Measurements from ENCODE around the gene PCNX2. TPM values are rescaled to one million over a fixed set of nuclear protein-coding genes. Genes with fewer than 3 reads are reported as not detected.

The PCNX2 gene
- total and polyA plus RNA-seq, 2 donors (not counting 1 experiment from before 2014, with no cell fraction given): 13.0 to 37.8 TPM

GRCh38 chr1:233012021-233012420 is 283.5 kb downstream of the PCNX2 start:
- Histone ChIP-seq H3K79me2 (ENCODE audit: control insufficient read depth, insufficient read depth, low read length) (no peaks in the 10 kb centered on the region), H3K27me3 (ENCODE audit: control insufficient read depth, insufficient read depth, low read length) (no peaks in the 10 kb centered on the region), H3K36me3 (ENCODE audit: control insufficient read depth, insufficient read depth, low read length) (no peaks in the 10 kb centered on the region), H3K4me2 (ENCODE audit: extremely low read depth, insufficient read depth, low read length) (no peak overlapping the region), H3K9me3 (ENCODE audit: control insufficient read depth, insufficient read depth, low read depth, low read length) (no peaks in the 10 kb centered on the region), H3K27ac (ENCODE audit: insufficient read depth, low read length) (no peak overlapping the region), H3K4me1 (ENCODE audit: control insufficient read depth, extremely low read depth, insufficient read depth, low read length) (peaks cover 3% of the 10 kb centered on the region), H3K9ac (ENCODE audit: insufficient read depth, low read length) (no peak overlapping the region), H4K20me1 (ENCODE audit: control insufficient read depth, extremely low read depth, insufficient read depth, low read length) (no peaks in the 10 kb centered on the region), H3K4me3 (replicated peaks in 1 of 4; ENCODE audit: control extremely low read depth in 1 of 4, insufficient read depth in 1 of 4, low read depth in 3 of 4, low read length in 4 of 4) (no peak overlapping the region), H2AFZ (ENCODE audit: low read length) (no peak overlapping the region)
- TF ChIP-seq CTCF (conservative IDR thresholded peaks at IDR 0.05 in 1 of 2, IDR thresholded peaks at IDR 0.05 in 1 of 2; ENCODE audit: low read depth in 1 of 2, low read length in 2 of 2) (no peak), EZH2 (IDR thresholded peaks at IDR 0.05; ENCODE audit: low read length, missing control alignments) (no peak)
- no peak for DNase-seq (ENCODE audit: low read depth in 2 of 2)

- Histone ChIP-seq H3K4me2 (ENCODE audit: extremely low read depth, insufficient read depth, low read length) (no peak overlapping the region), H3K36me3 (ENCODE audit: control insufficient read depth, insufficient read depth, low read length) (no peaks in the 10 kb centered on the region), H3K4me1 (ENCODE audit: control insufficient read depth, extremely low read depth, insufficient read depth, low read length) (peaks cover 3% of the 10 kb centered on the region), H3K4me3 (replicated peaks in 1 of 4; ENCODE audit: control extremely low read depth in 1 of 4, insufficient read depth in 1 of 4, low read depth in 3 of 4, low read length in 4 of 4) (no peak overlapping the region), H3K9me3 (ENCODE audit: control insufficient read depth, insufficient read depth, low read depth, low read length) (no peaks in the 10 kb centered on the region), H3K9ac (ENCODE audit: insufficient read depth, low read length) (no peak overlapping the region), H3K79me2 (ENCODE audit: control insufficient read depth, insufficient read depth, low read length) (no peaks in the 10 kb centered on the region), H2AFZ (ENCODE audit: low read length) (no peak overlapping the region), H3K27me3 (ENCODE audit: control insufficient read depth, insufficient read depth, low read length) (no peaks in the 10 kb centered on the region), H3K27ac (ENCODE audit: insufficient read depth, low read length) (no peak overlapping the region), H4K20me1 (ENCODE audit: control insufficient read depth, extremely low read depth, insufficient read depth, low read length) (no peaks in the 10 kb centered on the region)
- TF ChIP-seq EZH2 (IDR thresholded peaks at IDR 0.05; ENCODE audit: low read length, missing control alignments): no peak
- no peak for TF ChIP-seq CTCF (conservative IDR thresholded peaks at IDR 0.05 in 1 of 2, IDR thresholded peaks at IDR 0.05 in 1 of 2; ENCODE audit: low read depth in 1 of 2, low read length in 2 of 2)
- DNase-seq (ENCODE audit: low read depth in 2 of 2): peak; percentile 26 to 29
Measured at GRCh38 chr1:233010146-233010545, 285.4 kb downstream of the PCNX2 start.

GRCh38 chr1:233006541-233006973 is 289.0 kb downstream of the PCNX2 start:
- no peaks in the 10 kb centered on the region for H3K27me3 ChIP-seq (ENCODE audit: control insufficient read depth, insufficient read depth, low read length)
- no peak overlapping the region for H3K4me2 ChIP-seq (ENCODE audit: extremely low read depth, insufficient read depth, low read length)
- no peak overlapping the region for H2AFZ ChIP-seq (ENCODE audit: low read length)
- H3K4me1 ChIP-seq (ENCODE audit: control insufficient read depth, extremely low read depth, insufficient read depth, low read length): peaks cover 3% of the 10 kb centered on the region
- no peak for DNase-seq (ENCODE audit: low read depth in 2 of 2)
- H3K27ac ChIP-seq (ENCODE audit: insufficient read depth, low read length): no peak overlapping the region
- H3K4me3 ChIP-seq (replicated peaks in 1 of 4; ENCODE audit: control extremely low read depth in 1 of 4, insufficient read depth in 1 of 4, low read depth in 3 of 4, low read length in 4 of 4): no peak overlapping the region
- H3K36me3 ChIP-seq (ENCODE audit: control insufficient read depth, insufficient read depth, low read length): no peaks in the 10 kb centered on the region
- no peaks in the 10 kb centered on the region for H3K79me2 ChIP-seq (ENCODE audit: control insufficient read depth, insufficient read depth, low read length)
- TF ChIP-seq CTCF (conservative IDR thresholded peaks at IDR 0.05 in 1 of 2, IDR thresholded peaks at IDR 0.05 in 1 of 2; ENCODE audit: low read depth in 1 of 2, low read length in 2 of 2) (no peak), EZH2 (IDR thresholded peaks at IDR 0.05; ENCODE audit: low read length, missing control alignments) (no peak)
- H3K9me3 ChIP-seq (ENCODE audit: control insufficient read depth, insufficient read depth, low read depth, low read length): no peaks in the 10 kb centered on the region
- H3K9ac ChIP-seq (ENCODE audit: insufficient read depth, low read length): no peak overlapping the region
- no peaks in the 10 kb centered on the region for H4K20me1 ChIP-seq (ENCODE audit: control insufficient read depth, extremely low read depth, insufficient read depth, low read length)
